Activated naive CD8-positive, alpha-beta T cell treated with anti-CD3 and anti-CD28 coated beads, Interleukin-2, amount 50 U/mL, for 24 hours (primary cell): ENCODE data around the gene PAX2.

Source experiments
- ATAC-seq: fragments of 150-1000 bp; cut with Tn5 transposase; one replicate; pipeline ENCODE4 v1.10.0; 2021
- DNase-seq: peaks from one replicate; pipeline ENCODE4 v3.0.0; 2021
- H3K27ac Mint-ChIP-seq: one replicate; pipeline ENCODE4 v1.8.0; 2021; ENCODE audit warnings: mild to moderate bottlenecking, mixed read lengths
- H3K27me3 Mint-ChIP-seq: one replicate; pipeline ENCODE4 v1.8.0; 2021; ENCODE audit warnings: mixed read lengths
- H3K36me3 Mint-ChIP-seq: one replicate; pipeline ENCODE4 v1.8.0; 2021; ENCODE audit warnings: low read depth, mixed read lengths
- H3K4me1 Mint-ChIP-seq: one replicate; pipeline ENCODE4 v1.8.0; 2021; ENCODE audit warnings: mixed read lengths
- H3K4me3 Mint-ChIP-seq: one replicate; pipeline ENCODE4 v1.8.0; 2021; ENCODE audit warnings: mild to moderate bottlenecking, moderate library complexity, mixed read lengths
- H3K9me3 Mint-ChIP-seq: one replicate; pipeline ENCODE4 v1.8.0; 2021; ENCODE audit warnings: mixed read lengths

Gene PAX2

GRCh38 chr10:100864978-100865377 lies 119.6 kb downstream of the PAX2 start:
- Mint-ChIP-seq H3K9me3 (no peaks in the 10 kb centered on the region), H3K27me3 (peaks cover 47% of the 10 kb centered on the region), H3K4me1 (no peaks in the 10 kb centered on the region), H3K4me3 (no peak overlapping the region), H3K27ac (no peak overlapping the region), H3K36me3 (no peaks in the 10 kb centered on the region)
- no peak for DNase-seq
- ATAC-seq: no peak

DNA sequence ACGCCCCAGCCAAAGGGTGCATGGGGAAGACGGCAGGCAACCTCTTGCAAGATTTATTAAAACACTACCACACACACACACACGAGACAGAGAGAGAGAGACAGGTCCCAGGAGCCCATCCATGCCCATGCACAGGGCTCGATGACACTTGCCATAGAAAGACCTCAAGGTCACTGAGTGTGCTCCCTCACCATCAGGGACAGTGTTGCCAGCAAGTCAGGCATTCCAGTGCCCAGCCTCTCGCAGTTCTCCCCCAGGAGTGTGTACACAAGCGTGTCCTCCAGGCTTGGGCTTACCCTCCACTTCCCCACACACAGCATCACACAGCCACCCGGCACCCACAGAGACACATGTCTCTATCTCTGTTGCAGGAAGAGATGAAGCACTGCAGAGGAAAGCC lies 120.6 kb downstream of the PAX2 start:
- DNase-seq: no peak
- ATAC-seq: no peak
- Mint-ChIP-seq H3K4me1 (no peaks in the 10 kb centered on the region), H3K27me3 (peaks cover 39% of the 10 kb centered on the region), H3K36me3 (no peaks in the 10 kb centered on the region), H3K4me3 (no peak overlapping the region), H3K27ac (no peak overlapping the region), H3K9me3 (no peaks in the 10 kb centered on the region)

- H3K9me3 Mint-ChIP-seq: no peaks in the 10 kb centered on the region
- DNase-seq (no peak), ATAC-seq (no peak)
- H3K4me1 Mint-ChIP-seq: no peaks in the 10 kb centered on the region
- no peaks in the 10 kb centered on the region for H3K36me3 Mint-ChIP-seq
- no peak overlapping the region for H3K27ac Mint-ChIP-seq
- no peak overlapping the region for H3K4me3 Mint-ChIP-seq
- H3K27me3 Mint-ChIP-seq: peaks cover 34% of the 10 kb centered on the region
Measured at GRCh38 chr10:100866575-100867098, 121.3 kb downstream of the PAX2 start.

- H3K27ac Mint-ChIP-seq: no peak overlapping the region
- H3K27me3 Mint-ChIP-seq: peaks cover 30% of the 10 kb centered on the region
- H3K9me3 Mint-ChIP-seq: no peaks in the 10 kb centered on the region
- H3K36me3 Mint-ChIP-seq: no peaks in the 10 kb centered on the region
- no peak for ATAC-seq
- H3K4me3 Mint-ChIP-seq: no peak overlapping the region
- no peak for DNase-seq
- H3K4me1 Mint-ChIP-seq: no peaks in the 10 kb centered on the region
Measured at GRCh38 chr10:100867261-100867963, 122.0 kb downstream of the PAX2 start.

DNA sequence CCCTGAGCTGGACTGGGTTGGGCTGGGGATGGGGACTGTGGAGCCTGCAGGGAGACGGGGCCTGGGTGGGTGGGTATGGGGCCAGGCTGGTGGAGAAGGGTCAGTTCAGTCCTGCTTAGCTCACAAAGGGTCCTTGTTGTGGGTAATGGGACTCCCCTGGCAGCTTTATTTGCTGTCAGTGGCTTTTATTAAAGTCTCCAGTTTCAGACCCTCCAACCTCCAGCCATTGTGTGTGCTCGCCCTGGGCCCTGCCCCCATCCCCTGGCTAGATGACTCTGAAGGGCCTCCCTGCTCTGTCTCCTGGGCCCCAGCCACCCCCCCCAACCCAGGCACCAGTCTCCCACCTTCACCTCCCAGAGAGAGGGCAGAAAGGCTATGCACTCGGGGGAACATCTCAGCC lies 123.0 kb downstream of the PAX2 start:
- ATAC-seq: no peak
- DNase-seq: no peak
- Mint-ChIP-seq H3K36me3 (no peaks in the 10 kb centered on the region), H3K9me3 (no peaks in the 10 kb centered on the region), H3K27ac (no peak overlapping the region), H3K4me1 (no peaks in the 10 kb centered on the region), H3K27me3 (peaks cover 28% of the 10 kb centered on the region), H3K4me3 (no peak overlapping the region)

DNA sequence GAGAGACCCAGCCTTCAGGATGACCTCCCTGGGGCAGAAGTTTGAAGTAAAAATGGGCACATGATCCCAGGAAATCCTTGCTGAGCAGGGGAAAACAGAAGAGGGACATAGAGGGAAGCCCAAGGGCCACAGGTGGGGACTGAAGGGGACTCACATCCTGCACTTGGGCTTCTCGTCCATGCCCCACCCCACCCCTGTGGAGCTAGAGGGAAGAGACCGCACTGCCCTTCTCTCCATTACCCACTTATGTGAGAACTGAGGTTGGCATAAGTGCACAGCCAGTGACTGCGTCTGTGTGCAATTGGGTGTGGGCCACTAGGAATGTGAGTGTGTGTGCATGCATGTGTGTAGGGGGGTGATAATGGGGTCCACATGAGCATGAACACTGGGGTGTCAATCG lies 124.0 kb downstream of the PAX2 start:
- no peak overlapping the region for H3K27ac Mint-ChIP-seq
- DNase-seq (no peak), ATAC-seq (no peak)
- no peaks in the 10 kb centered on the region for H3K4me1 Mint-ChIP-seq
- no peaks in the 10 kb centered on the region for H3K9me3 Mint-ChIP-seq
- H3K36me3 Mint-ChIP-seq: no peaks in the 10 kb centered on the region
- peaks cover 28% of the 10 kb centered on the region for H3K27me3 Mint-ChIP-seq
- H3K4me3 Mint-ChIP-seq: no peak overlapping the region

DNA sequence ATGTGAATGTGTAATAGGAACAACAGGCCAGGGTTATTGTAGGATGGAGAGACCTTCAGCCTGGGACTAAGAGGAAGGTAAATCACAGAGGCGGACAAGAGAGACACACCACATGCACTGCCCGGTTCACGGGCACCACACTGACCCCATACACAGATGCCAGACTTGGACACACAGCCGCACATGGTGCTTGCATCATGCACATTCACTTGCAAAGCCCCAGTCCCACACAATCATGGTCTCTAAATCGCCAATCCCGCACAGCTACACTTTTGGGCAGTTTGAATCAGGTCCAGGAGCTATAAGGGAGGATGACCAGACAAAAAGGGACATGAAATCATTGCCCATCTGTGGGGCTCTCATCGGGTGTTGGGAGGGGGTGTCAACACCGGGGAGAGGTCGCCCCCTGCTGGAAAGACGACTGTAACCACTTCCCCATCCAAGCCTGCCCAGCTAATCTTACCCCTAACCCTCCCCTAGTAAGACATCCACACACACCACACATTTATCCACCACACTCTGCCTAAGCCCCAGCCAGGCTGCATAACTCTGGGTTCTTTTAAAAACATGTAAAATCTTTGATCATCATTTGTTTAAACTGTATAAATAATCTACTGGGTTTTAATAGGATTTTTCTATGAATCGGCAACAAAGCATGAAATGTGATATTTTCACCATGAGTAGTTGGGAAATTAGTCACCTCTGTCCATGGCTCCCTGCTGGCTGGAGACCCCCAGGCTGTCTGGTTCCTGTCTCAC lies 126.8 kb downstream of the PAX2 start:
- Mint-ChIP-seq H3K4me1 (no peaks in the 10 kb centered on the region), H3K9me3 (no peaks in the 10 kb centered on the region), H3K27me3 (peaks cover 13% of the 10 kb centered on the region), H3K27ac (no peak overlapping the region), H3K4me3 (no peak overlapping the region), H3K36me3 (no peaks in the 10 kb centered on the region)
- DNase-seq: peak; percentile 81
- peak; percentile 69 for ATAC-seq

DNA sequence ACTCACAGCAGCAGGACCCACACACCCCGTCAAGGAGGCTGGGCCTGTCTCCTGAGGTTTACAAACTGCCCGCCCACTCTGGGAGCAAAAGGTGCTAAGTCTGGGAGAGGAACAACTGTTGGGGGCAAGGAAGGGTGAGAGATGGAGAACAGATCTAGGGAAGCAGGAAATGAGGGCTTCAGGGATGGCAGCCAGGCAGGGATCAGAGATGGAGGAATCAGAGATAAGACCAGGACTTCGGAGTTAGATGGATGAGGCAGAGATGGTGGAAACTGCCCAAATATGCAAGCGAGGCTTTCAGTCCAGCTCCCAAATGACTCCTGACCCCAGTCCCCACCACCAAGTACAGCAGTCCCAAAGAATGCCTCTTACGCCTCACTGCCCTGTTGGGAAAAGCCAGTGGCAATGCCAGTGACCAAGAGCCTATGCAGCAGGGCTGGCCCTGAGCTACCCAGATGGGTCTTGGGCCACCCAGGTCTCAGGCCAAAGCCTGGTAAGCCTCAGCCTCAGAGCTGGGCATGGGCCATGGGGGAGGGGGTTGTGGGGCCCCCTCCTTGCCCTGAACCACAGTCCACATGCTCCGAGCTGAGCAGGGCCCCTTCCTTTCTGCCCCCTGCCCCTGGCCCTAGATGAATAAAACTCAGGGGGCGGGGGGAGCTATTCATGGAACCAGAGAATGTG lies 127.9 kb downstream of the PAX2 start:
- ATAC-seq: no peak
- no peak for DNase-seq
- no peaks in the 10 kb centered on the region for H3K9me3 Mint-ChIP-seq
- no peak overlapping the region for H3K27ac Mint-ChIP-seq
- no peak overlapping the region for H3K4me3 Mint-ChIP-seq
- no peaks in the 10 kb centered on the region for H3K4me1 Mint-ChIP-seq
- H3K36me3 Mint-ChIP-seq: no peaks in the 10 kb centered on the region
- peaks cover 6% of the 10 kb centered on the region for H3K27me3 Mint-ChIP-seq

DNA sequence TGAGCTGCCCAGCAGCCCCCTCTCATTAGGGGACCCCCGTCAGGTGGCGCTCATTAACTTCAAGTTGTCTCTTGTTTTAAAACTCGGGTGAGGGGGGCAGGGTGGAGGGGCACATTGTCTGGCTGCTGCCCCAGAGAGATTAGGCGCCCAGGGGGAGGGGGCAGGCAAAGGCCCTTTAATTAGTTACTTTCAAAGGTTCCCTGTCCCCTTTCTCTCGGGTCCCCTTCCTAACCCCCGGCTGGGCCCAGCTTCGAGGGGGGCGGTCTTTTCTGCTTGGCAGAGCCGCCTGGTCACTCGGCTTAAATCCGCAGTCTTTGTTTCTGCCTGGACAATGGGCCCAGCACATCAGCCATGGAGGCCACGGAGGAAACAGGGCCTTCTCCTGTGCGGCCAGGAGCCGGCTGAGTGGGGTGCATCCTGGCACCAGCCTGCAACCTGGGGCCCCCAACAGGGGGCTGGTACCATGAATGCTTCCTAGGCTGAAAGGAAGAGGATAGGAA lies 128.5 kb downstream of the PAX2 start:
- H3K27me3 Mint-ChIP-seq: peaks cover 6% of the 10 kb centered on the region
- H3K4me1 Mint-ChIP-seq: no peaks in the 10 kb centered on the region
- no peaks in the 10 kb centered on the region for H3K36me3 Mint-ChIP-seq
- H3K4me3 Mint-ChIP-seq: no peak overlapping the region
- no peaks in the 10 kb centered on the region for H3K9me3 Mint-ChIP-seq
- DNase-seq (no peak), ATAC-seq (no peak)
- no peak overlapping the region for H3K27ac Mint-ChIP-seq

GRCh38 chr10:100874702-100875483 lies 129.5 kb downstream of the PAX2 start:
- Mint-ChIP-seq H3K36me3 (no peaks in the 10 kb centered on the region), H3K9me3 (no peaks in the 10 kb centered on the region), H3K4me1 (no peaks in the 10 kb centered on the region), H3K27ac (no peak overlapping the region), H3K27me3 (peaks cover 6% of the 10 kb centered on the region), H3K4me3 (no peak overlapping the region)
- no peak for ATAC-seq
- DNase-seq: no peak

DNA sequence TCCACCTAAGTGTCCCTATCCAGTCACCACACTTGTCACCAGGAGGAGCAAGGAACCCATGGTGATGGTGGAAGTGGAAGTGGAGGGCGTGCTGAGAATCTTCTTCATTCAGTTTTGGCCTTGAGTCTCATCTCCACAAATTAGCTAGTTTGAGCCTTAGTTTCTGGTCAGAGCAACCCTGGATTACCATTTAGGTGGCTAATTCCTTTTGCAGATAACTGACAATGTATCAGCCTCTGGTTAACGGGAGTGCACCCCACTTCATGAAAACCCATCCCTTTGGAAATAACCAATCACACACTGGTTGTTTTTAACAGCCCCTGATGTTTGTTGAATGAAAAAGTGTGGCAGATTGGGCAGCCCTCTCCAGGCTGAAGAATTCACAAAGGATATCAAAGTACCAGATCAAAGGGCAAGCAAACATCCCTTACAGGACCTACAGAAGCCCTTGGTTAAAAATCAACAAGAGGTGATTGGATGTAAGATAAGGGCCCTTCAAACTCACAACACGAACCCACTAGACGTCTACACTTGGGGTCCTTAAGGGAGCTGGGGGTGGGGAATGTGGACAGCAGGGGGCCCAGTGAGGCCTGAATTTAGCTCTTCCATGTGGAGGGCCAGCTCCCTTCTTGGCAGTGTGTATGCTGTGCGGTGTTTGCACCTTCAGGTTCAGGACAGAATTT lies 130.2 kb downstream of the PAX2 start:
- H3K9me3 Mint-ChIP-seq: no peaks in the 10 kb centered on the region

DNA sequence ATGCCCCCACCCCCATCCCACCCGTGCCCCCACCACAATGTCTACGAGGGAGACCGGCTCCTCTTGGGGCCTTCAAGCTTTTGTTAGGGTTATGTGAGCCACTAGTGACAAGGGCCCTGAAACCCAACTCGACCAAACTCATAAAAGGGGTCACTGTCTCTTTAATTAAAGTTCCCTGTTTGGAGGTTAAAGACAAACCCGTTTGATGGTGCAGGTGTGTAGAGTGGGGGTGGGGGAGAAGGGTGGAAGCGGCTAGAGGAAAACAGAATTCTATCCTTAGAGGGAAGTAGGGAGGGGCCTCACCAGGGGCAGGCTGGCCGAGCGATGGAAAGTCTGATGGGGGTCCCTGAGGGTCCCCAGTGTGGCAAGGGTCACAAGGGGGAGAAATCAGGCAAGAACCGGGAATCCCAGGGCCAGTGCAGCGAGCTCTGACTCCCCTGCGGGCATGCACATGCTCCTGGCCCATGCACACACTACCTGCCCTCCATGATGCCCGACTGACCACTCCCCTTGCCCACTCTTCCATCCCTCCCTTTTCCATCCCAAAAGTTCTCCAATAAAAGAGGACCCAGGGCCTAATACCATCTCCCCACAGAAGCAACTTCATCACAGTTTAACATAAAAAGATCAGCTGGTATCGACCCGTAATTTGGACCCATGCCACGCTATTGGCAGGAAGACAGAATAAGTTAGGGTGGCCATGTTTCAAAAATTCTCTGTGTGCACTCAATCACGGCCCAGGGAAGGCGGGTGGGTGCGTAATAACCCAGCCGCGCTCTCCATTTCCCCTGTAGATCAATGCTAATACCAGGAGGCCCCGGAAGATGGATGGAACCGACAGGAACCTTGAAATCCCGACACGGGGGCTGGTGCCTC lies 131.4 kb downstream of the PAX2 start:
- DNase-seq: no peak
- no peaks in the 10 kb centered on the region for H3K36me3 Mint-ChIP-seq
- no peaks in the 10 kb centered on the region for H3K9me3 Mint-ChIP-seq
- H3K27me3 Mint-ChIP-seq: peaks cover 6% of the 10 kb centered on the region
- H3K4me3 Mint-ChIP-seq: no peak overlapping the region
- no peak for ATAC-seq
- no peak overlapping the region for H3K27ac Mint-ChIP-seq
- no peaks in the 10 kb centered on the region for H3K4me1 Mint-ChIP-seq

More for the DNA sequence above, 130.2 kb downstream of the PAX2 start:
- Mint-ChIP-seq H3K36me3 (no peaks in the 10 kb centered on the region), H3K27ac (no peak overlapping the region), H3K27me3 (peaks cover 6% of the 10 kb centered on the region), H3K4me3 (no peak overlapping the region), H3K4me1 (no peaks in the 10 kb centered on the region)
- ATAC-seq (no peak), DNase-seq (no peak)

DNA sequence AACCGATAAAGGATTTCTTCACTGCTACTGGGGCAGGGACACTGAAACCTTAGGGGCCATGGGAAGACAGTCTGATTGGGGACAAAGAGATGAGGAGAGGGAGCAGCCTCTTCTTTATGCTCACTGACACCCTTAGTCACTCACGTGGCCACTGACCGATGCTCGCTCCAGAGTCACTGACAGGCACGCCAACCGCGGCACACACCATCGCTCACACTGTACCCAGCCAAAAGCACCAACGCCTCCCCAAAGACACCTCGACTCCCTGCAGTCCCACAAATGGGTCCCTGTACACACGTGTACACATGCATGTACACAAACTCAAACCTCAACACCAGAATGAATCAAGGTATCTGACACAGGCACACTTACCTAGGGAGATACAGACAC lies 132.1 kb downstream of the PAX2 start:
- DNase-seq: no peak
- Mint-ChIP-seq H3K9me3 (no peaks in the 10 kb centered on the region), H3K27me3 (peaks cover 6% of the 10 kb centered on the region), H3K4me1 (no peaks in the 10 kb centered on the region), H3K4me3 (no peak overlapping the region), H3K36me3 (no peaks in the 10 kb centered on the region), H3K27ac (no peak overlapping the region)
- ATAC-seq: no peak
